Measurements from ENCODE around the gene ATP11A. TPM values are rescaled to one million over a fixed set of nuclear protein-coding genes. Genes with fewer than 3 reads are reported as not detected.

The ATP11A gene
- total and polyA plus RNA-seq, 7 donors = 0.69 to 22.9 (median 9.6) TPM

- intact Hi-C loops (cut with DNase I) = no loop called here
- no peak for DNase-seq
- Histone ChIP-seq H3K9me3 (no peaks in the 10 kb centered on the region), H3K27me3 (no peaks in the 10 kb centered on the region), H3K4me1 (no peaks in the 10 kb centered on the region), H3K27ac (no peak overlapping the region), H3K4me3 (no peak overlapping the region), H3K36me3 (no peaks in the 10 kb centered on the region)
- WGBS, 2 donors = 87 to 89% methylated on average over 7 of the region's 7 CpGs
- TF ChIP-seq POLR2AphosphoS5 (IDR thresholded peaks at IDR 0.05) (no peak), POLR2A (IDR thresholded peaks at IDR 0.05) (no peak), CTCF (IDR thresholded peaks at IDR 0.05) (no peak), EP300 (IDR thresholded peaks at IDR 0.05) (no peak)
Observed at GRCh38 chr13:112738606-112739005, 48.8 kb downstream of the ATP11A start.

GRCh38 chr13:112740502-112741131, 50.8 kb downstream of the ATP11A start:
- Histone ChIP-seq H3K9me3 (no peaks in the 10 kb centered on the region), H3K27me3 (no peaks in the 10 kb centered on the region), H3K36me3 (no peaks in the 10 kb centered on the region), H3K4me3 (no peak overlapping the region), H3K4me1 (peaks cover 0 to 6% (median 0%) of the 10 kb centered on the region in 4 donors), H3K27ac (peak overlapping the region in 3 of 4 donors; percentile 16 to 38 (median 22))
- peak; percentile 83 for DNase-seq
- TF ChIP-seq EP300 (IDR thresholded peaks at IDR 0.05) = no peak
- TF ChIP-seq POLR2A (IDR thresholded peaks at IDR 0.05) = no peak
- peak in 2 of 4 donors; percentile 9 to 29 for TF ChIP-seq POLR2AphosphoS5 (IDR thresholded peaks at IDR 0.05)
- TF ChIP-seq CTCF (IDR thresholded peaks at IDR 0.05) = no peak
- intact Hi-C loops (cut with DNase I) = no loop called here
- WGBS, 2 donors = 75 to 85% methylated on average over 19 of the region's 19 CpGs

GRCh38 chr13:112741185-112741755, 51.4 kb downstream of the ATP11A start:
- DNase-seq = no peak
- Histone ChIP-seq H3K36me3 (no peaks in the 10 kb centered on the region), H3K4me1 (peaks cover 0 to 6% (median 0%) of the 10 kb centered on the region in 4 donors), H3K9me3 (no peaks in the 10 kb centered on the region), H3K4me3 (no peak overlapping the region), H3K27me3 (no peaks in the 10 kb centered on the region), H3K27ac (peak overlapping the region in 3 of 4 donors; percentile 16 to 34 (median 22))
- no peak for TF ChIP-seq CTCF (IDR thresholded peaks at IDR 0.05)
- no peak for TF ChIP-seq EP300 (IDR thresholded peaks at IDR 0.05)
- no peak for TF ChIP-seq POLR2A (IDR thresholded peaks at IDR 0.05)
- TF ChIP-seq POLR2AphosphoS5 (IDR thresholded peaks at IDR 0.05) = no peak
- 86 to 89% methylated on average over 15 of the region's 15 CpGs for WGBS, 2 donors
- intact Hi-C loops (cut with DNase I) = no loop called here

- TF ChIP-seq POLR2A (IDR thresholded peaks at IDR 0.05) (no peak), CTCF (IDR thresholded peaks at IDR 0.05) (no peak), POLR2AphosphoS5 (IDR thresholded peaks at IDR 0.05) (no peak), EP300 (IDR thresholded peaks at IDR 0.05) (no peak)
- H3K4me3 ChIP-seq = no peak overlapping the region
- 94 to 96% methylated on average over 18 of the region's 18 CpGs for WGBS, 2 donors
- no peak for DNase-seq
- no peaks in the 10 kb centered on the region for H3K27me3 ChIP-seq
- intact Hi-C loops (cut with DNase I) = no loop called here
- no peaks in the 10 kb centered on the region for H3K36me3 ChIP-seq
- H3K9me3 ChIP-seq = no peaks in the 10 kb centered on the region
- H3K27ac ChIP-seq = no peak overlapping the region
- peaks cover 0 to 6% (median 0%) of the 10 kb centered on the region in 4 donors for H3K4me1 ChIP-seq
Observed at GRCh38 chr13:112741835-112742570, 52.2 kb downstream of the ATP11A start.

Data from sigmoid colon (tissue), 7 donors.